Hepatocyte (in vitro differentiated cells): ENCODE results near the gene RNF13.

Experiments
- EZH2 ChIP-seq: fragments of 200-600 bp; sonication (generic); IDR thresholded peaks from 2 replicates; pipeline ENCODE4 v1.6.1; 2016; ENCODE audit warnings: antibody characterized with exemption, mild to moderate bottlenecking, borderline replicate concordance
- TF ChIP-seq, protein P1 (sequence below): fragments of 200-600 bp; sonication (generic); IDR thresholded peaks from 2 replicates; pipeline ENCODE4 v1.5.1; 2016; ENCODE audit warnings: antibody characterized with exemption, mild to moderate bottlenecking; ENCODE audit not compliant: poor library complexity

DNA sequence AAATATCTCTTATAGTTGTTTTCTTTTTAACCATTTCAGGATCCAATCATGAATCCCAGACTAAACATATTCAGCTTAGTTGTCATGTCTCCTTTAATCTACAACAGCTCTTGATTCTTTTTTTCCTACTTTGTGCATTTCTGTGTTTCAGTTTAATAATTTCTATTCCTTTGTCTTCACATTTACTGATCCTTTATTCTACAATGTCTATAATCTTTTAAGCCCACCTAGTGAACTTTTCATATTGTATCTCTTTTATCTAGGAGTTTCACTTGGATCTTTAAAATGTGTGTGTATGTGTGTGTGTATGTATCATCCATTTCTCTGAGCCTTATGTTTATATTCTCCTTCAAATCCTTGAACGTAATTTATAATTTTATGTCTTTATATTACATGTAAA is 70.1 kb downstream of the RNF13 start:
- TF ChIP-seq, protein P1, sequence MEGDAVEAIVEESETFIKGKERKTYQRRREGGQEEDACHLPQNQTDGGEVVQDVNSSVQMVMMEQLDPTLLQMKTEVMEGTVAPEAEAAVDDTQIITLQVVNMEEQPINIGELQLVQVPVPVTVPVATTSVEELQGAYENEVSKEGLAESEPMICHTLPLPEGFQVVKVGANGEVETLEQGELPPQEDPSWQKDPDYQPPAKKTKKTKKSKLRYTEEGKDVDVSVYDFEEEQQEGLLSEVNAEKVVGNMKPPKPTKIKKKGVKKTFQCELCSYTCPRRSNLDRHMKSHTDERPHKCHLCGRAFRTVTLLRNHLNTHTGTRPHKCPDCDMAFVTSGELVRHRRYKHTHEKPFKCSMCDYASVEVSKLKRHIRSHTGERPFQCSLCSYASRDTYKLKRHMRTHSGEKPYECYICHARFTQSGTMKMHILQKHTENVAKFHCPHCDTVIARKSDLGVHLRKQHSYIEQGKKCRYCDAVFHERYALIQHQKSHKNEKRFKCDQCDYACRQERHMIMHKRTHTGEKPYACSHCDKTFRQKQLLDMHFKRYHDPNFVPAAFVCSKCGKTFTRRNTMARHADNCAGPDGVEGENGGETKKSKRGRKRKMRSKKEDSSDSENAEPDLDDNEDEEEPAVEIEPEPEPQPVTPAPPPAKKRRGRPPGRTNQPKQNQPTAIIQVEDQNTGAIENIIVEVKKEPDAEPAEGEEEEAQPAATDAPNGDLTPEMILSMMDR = no peak
- no peak for TF ChIP-seq EZH2
